ENCODE measurements around the gene ST6GALNAC3. TPM values are rescaled to one million over a fixed set of nuclear protein-coding genes. Genes with fewer than 3 reads are reported as not detected.

Gene ST6GALNAC3
- polyA plus RNA-seq, 2 of the 4 experiments (the other 2 are of a cell fraction): 1.1 to 1.2 TPM

DNA sequence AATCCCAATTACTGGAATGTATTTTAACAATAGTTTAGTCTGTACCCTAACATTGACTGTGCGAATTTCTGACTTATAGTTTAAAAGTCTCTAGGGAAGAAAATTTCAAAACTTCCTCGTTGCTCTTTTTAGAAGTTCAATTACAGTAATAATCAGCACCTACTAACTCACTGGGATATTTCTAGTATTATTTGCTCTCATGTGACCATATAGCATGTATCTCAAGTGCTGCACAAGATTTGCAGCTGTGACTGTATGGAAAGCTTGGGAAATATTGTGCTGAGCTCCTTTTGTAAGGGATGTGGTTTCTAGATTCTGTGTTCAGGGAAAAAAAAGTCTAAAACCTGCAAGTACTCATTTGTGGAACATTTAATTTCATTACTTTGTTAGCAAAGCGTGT, 153.1 kb downstream of the ST6GALNAC3 start (continued):
- TF ChIP-seq MAZ (IDR thresholded peaks at IDR 0.05; ENCODE audit: borderline replicate concordance, low read depth, low read length) (no peak), CHD2 (IDR thresholded peaks at IDR 0.05; ENCODE audit: low read length, partially characterized antibody) (no peak), ELK1 (IDR thresholded peaks at IDR 0.05; ENCODE audit: low read depth, low read length) (no peak), ZFP36 (IDR thresholded peaks at IDR 0.05; ENCODE audit: borderline replicate concordance, partially characterized antibody) (no peak), POLR2AphosphoS2 (conservative IDR thresholded peaks at IDR 0.05; ENCODE audit: low read length) (no peak)
- TF ChIP-seq, protein P1, sequence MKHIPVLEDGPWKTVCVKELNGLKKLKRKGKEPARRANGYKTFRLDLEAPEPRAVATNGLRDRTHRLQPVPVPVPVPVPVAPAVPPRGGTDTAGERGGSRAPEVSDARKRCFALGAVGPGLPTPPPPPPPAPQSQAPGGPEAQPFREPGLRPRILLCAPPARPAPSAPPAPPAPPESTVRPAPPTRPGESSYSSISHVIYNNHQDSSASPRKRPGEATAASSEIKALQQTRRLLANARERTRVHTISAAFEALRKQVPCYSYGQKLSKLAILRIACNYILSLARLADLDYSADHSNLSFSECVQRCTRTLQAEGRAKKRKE (CRISPR knock-in tag; IDR thresholded peaks at IDR 0.05; ENCODE audit: low read depth): no peak

- H3K4me1 ChIP-seq: no peaks in the 10 kb centered on the region
- DNase-seq (ENCODE audit: low read depth in 1 of 2, low spot score in 1 of 2): no peak
- no peak overlapping the region for H3K4me2 ChIP-seq
- 42% methylated on average over 7 of the region's 7 CpGs for WGBS (ENCODE audit: missing lambda C conversion rate)
- no peaks in the 10 kb centered on the region for H3K9me3 ChIP-seq
- no peak overlapping the region for H3K27ac ChIP-seq
- no peak for FAIRE-seq
- TF ChIP-seq FOSL2 (IDR thresholded peaks at IDR 0.05): no peak
- no peak for TF ChIP-seq FOSL2 (CRISPR knock-in tag; IDR thresholded peaks at IDR 0.05)
- TF ChIP-seq, protein P2, sequence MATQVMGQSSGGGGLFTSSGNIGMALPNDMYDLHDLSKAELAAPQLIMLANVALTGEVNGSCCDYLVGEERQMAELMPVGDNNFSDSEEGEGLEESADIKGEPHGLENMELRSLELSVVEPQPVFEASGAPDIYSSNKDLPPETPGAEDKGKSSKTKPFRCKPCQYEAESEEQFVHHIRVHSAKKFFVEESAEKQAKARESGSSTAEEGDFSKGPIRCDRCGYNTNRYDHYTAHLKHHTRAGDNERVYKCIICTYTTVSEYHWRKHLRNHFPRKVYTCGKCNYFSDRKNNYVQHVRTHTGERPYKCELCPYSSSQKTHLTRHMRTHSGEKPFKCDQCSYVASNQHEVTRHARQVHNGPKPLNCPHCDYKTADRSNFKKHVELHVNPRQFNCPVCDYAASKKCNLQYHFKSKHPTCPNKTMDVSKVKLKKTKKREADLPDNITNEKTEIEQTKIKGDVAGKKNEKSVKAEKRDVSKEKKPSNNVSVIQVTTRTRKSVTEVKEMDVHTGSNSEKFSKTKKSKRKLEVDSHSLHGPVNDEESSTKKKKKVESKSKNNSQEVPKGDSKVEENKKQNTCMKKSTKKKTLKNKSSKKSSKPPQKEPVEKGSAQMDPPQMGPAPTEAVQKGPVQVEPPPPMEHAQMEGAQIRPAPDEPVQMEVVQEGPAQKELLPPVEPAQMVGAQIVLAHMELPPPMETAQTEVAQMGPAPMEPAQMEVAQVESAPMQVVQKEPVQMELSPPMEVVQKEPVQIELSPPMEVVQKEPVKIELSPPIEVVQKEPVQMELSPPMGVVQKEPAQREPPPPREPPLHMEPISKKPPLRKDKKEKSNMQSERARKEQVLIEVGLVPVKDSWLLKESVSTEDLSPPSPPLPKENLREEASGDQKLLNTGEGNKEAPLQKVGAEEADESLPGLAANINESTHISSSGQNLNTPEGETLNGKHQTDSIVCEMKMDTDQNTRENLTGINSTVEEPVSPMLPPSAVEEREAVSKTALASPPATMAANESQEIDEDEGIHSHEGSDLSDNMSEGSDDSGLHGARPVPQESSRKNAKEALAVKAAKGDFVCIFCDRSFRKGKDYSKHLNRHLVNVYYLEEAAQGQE (IDR thresholded peaks at IDR 0.05): no peak
- TF ChIP-seq RFX5 (IDR thresholded peaks at IDR 0.05): no peak
- TF ChIP-seq CHD2 (IDR thresholded peaks at IDR 0.05; ENCODE audit: low read length, partially characterized antibody): no peak
- no peak for TF ChIP-seq ELK1 (IDR thresholded peaks at IDR 0.05; ENCODE audit: low read depth, low read length)
- TF ChIP-seq HOXA7 (CRISPR knock-in tag; IDR thresholded peaks at IDR 0.05): no peak
- TF ChIP-seq FOSB (CRISPR knock-in tag; IDR thresholded peaks at IDR 0.05): no peak
- no peak for TF ChIP-seq NFE2L2 (conservative IDR thresholded peaks at IDR 0.05; ENCODE audit: low read length)
- no peak for TF ChIP-seq HOXB5 (CRISPR knock-in tag; IDR thresholded peaks at IDR 0.05)
- no peak overlapping the region for H3K4me3 ChIP-seq
- CTCF ChIA-PET: no interaction called here
- no peak for ATAC-seq
- POLR2A ChIA-PET: no interaction called here
Observed at GRCh38 chr1:76229279-76230005, 154.9 kb downstream of the ST6GALNAC3 start.

DNA sequence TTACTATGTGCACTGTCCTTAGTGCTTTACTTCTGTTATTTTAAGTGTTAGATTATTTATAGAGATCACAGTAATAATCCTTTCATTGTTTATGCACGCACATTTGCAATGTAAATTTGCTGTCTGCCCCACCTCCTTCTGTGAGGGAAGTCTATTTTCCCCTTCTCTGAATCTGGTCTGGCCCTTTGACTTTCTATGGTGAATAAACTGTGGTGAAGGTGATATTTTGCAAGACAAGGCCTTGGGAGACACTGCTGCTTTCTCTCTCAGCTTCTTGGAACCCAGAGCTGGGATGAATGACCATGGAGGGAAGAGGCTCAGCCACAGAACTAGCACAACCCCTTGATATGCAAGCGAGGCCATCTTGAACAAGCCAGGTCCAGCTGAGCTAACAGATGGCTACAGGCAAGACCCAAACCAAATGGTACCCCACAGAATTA, 156.3 kb downstream of the ST6GALNAC3 start:
- no peak for ATAC-seq
- Histone ChIP-seq H3K27ac (no peak overlapping the region), H3K9me3 (no peaks in the 10 kb centered on the region), H3K4me1 (no peaks in the 10 kb centered on the region), H3K4me3 (no peak overlapping the region), H3K4me2 (no peak overlapping the region)
- DNase-seq (ENCODE audit: low read depth in 1 of 2, low spot score in 1 of 2): no peak
- WGBS (ENCODE audit: missing lambda C conversion rate): 29% methylated on average over 2 of the region's 2 CpGs
- FAIRE-seq: no peak
- CTCF ChIA-PET: no interaction called here
- POLR2A ChIA-PET: no interaction called here
- TF ChIP-seq BHLHE40 (IDR thresholded peaks at IDR 0.05; ENCODE audit: low read depth, low read length) (no peak), TFCP2L1 (CRISPR knock-in tag; IDR thresholded peaks at IDR 0.05) (no peak), ESRRA (IDR thresholded peaks at IDR 0.05; ENCODE audit: borderline replicate concordance, low read length) (no peak), GATA3 (IDR thresholded peaks at IDR 0.05; ENCODE audit: borderline replicate concordance) (no peak), CHD4 (IDR thresholded peaks at IDR 0.05; ENCODE audit: borderline replicate concordance) (no peak)
- TF ChIP-seq, protein P2 (IDR thresholded peaks at IDR 0.05): no peak
- TF ChIP-seq, protein P3, sequence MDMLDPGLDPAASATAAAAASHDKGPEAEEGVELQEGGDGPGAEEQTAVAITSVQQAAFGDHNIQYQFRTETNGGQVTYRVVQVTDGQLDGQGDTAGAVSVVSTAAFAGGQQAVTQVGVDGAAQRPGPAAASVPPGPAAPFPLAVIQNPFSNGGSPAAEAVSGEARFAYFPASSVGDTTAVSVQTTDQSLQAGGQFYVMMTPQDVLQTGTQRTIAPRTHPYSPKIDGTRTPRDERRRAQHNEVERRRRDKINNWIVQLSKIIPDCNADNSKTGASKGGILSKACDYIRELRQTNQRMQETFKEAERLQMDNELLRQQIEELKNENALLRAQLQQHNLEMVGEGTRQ (IDR thresholded peaks at IDR 0.05): no peak

Data from A549 (cell line).